HT-29 (cell line): ENCODE measurements around the gene ZNF521. TPM values are rescaled to one million over a fixed set of nuclear protein-coding genes. Genes with fewer than 3 reads are reported as not detected.

ENCODE experiments used
- DNase-seq: peaks from one replicate; pipeline ENCODE4 v3.0.0-alpha.2; 2015; ENCODE audit warnings: low spot score
- total RNA-seq: library from RNA; depleted of rRNA; stranded (reverse); fragments of >200 nt; shearing (Covaris generic); gene quantifications from 2 replicates; pipeline ENCODE4 v1.2.3, GENCODE V29; 2014

Gene ZNF521
- total RNA-seq, 1 experiment from 2014 or later = 0.08 TPM

GRCh38 chr18:25132786-25133496 lies 219.0 kb downstream of the ZNF521 start:
- DNase-seq = no peak

- DNase-seq = no peak
Measured at GRCh38 chr18:25126751-25127150, 225.2 kb downstream of the ZNF521 start.

- DNase-seq = no peak
Measured at GRCh38 chr18:25125680-25126079, 226.3 kb downstream of the ZNF521 start.

GRCh38 chr18:25123438-25124232 lies 228.3 kb downstream of the ZNF521 start:
- DNase-seq = no peak

DNA sequence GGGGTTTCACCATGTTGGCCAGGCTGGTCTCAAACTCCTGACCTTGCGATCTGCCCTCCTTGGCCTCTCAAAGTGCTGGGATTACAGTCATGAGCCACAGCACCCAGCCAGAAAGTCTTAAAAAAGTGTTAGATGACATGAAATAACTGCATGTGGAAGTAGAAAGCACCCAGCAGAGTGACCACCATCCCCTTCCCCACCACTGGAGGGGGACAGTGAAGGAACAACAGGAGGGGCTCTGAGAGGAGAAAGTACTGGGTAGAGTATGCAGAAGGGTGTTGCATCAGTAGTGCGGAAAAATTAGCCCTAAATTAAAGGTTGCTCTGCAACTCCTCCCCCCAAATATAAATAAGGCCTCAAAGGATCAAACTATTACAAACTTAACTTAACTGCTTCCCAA lies 230.5 kb downstream of the ZNF521 start:
- no peak for DNase-seq

GRCh38 chr18:25113566-25113965 lies 238.4 kb downstream of the ZNF521 start:
- DNase-seq = no peak

DNA sequence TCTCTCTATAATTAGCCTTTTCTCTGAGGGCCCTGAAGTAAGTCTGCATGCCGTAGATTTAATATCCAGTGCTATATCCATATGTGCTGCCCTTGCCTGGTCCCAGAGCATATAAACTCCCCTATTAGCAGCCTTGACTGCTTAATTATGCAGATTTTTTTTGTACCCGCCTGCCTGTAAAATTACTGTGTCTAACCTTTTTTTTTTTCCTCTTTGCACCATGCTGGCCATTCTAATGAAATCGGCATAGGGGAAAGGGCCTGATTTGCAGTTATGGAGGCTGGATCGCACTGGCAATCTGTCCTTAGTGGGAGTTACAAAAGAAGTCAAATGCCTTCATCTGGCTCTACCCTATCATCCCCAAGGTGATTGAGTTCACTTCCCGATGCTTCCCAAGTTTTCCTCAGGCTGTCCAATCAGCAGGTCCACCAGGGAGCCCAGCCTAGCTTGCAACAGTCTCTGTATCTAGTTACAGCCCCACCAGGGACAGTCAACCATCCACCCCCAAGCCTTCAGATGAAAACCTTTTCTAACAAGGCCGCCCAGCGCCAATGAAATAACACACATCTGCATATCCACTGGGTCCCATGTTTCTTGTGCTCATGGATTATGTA lies 239.0 kb downstream of the ZNF521 start:
- no peak for DNase-seq

DNA sequence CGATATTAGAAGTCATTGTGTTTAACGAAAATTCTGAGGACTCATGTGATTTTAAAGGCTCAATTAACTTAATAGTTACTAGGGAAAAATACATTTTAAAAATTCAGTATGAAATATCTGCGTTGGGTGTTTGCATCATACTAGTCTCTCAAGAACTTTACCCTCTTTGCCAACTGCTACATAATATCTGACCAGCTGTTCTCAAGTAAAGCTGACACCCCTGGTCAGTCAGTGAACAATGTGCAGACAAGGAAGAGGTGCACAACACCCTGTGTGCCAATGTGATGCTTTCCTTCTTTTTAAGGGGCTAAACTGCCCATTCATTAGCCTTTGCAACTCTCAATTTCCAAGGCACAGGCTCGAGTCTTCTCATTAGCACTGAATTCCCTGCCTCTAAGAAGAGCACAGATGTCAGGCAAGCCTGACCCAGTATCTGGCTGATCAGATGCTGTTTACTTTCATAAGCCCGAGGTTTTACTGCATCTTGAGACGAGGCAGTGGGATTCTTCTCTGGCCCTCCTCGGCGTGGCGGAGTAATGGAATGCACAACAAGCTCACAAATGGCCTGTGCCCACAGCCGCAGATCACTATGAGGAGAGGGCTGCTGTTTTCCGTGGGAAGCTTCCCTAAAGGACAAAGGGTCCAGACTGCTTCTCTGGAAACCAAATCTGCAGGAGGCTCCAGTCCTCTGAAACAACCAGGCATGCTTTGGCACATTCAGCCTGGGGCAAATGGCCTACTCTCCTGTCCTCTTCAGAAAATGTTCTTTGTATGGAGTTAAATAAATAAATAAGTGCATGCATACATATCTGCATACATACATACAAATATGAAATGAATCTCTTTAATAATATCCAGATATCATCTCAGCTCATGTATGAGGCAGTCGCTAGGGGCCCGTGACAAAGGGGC lies 240.3 kb downstream of the ZNF521 start:
- DNase-seq = no peak

DNA sequence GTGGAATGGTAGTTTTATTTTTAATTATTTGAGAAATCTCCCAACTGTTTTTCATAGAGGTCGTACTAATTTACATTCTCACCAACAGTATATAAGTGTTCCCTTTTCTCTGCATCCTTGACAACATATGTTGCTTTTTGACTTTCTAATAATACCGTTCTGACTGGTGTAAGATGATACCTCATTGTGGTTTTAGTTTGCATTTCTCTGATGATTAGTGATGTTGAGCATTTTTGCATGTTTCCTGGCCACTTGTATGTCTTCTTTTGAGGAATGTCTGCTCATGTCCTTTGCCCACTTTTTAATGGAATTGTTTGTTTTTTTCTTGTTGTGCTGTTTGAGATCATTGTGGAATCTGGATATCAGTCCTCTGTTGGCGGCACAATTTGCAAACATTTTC lies 242.5 kb downstream of the ZNF521 start:
- no peak for DNase-seq

DNA sequence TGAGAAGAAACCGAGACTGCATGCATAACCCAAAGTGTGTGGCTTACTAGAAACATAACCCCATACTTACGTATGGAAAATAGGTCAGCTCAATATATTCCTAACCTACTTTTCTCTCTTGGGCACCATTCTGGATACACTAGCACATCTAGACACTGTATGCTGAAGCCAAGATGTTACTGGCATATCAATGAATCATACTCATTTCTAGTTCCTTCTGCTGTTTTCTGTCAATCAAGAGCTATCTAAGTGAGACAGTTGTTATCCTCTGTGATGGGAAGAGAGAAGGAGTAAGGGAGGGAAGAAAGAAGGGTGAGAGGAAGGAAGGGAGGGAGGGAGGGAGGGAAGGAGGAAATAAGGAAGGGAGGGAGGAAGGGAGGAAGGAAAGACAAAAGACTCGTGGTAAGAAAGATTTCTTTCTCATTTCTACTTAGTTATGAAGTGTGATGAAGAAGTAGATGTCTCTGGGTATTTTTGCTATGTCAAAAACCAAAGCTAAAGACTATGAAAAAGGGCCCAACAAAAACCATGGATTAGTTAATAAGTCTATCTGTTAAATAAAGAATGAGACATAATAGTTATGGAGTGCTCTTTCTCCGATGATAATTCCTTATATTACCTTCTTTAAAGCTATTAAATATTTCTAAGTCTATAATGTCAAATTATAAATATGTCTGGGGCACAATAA lies 248.4 kb downstream of the ZNF521 start:
- no peak for DNase-seq

DNA sequence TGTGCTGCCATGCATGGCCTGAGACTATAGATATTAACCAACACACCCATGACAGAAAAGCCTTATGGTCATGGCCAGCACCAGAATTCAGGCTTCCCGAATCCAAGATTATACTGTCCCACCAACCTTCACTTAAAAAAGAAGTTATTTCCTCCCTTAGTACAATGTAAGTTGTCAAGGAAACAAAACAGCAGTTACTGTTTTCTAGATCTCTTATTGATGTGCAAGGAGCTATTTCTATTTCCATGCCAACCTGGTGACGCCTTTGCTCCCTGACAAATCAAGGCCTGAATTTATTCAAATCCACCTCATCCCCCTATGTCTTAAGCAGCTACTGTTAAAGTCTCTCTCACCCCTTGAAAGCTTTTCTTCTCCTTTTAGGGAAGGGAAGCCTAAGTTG lies 249.3 kb downstream of the ZNF521 start:
- DNase-seq = no peak

- DNase-seq = no peak
Measured at GRCh38 chr18:25100418-25100817, 251.5 kb downstream of the ZNF521 start.

DNA sequence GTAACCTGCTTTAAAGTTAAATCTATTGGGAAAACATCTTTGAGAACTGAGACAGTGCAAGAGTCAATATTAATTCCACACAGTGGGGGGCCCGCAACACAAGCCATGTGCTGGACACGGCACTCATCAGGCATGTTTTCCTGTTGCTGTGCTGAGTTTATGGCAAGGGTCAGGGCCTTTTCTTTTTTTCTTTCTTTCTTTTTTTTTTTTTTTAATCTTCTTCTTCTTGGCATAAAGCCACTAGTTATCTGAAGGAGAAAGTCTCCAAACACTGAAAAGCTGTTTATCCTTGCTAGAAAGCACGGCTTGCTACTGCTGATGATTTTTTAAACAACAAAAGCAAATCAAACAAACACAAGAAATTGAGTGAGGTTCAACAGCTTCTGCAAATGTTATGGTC lies 252.1 kb downstream of the ZNF521 start:
- DNase-seq = no peak

DNA sequence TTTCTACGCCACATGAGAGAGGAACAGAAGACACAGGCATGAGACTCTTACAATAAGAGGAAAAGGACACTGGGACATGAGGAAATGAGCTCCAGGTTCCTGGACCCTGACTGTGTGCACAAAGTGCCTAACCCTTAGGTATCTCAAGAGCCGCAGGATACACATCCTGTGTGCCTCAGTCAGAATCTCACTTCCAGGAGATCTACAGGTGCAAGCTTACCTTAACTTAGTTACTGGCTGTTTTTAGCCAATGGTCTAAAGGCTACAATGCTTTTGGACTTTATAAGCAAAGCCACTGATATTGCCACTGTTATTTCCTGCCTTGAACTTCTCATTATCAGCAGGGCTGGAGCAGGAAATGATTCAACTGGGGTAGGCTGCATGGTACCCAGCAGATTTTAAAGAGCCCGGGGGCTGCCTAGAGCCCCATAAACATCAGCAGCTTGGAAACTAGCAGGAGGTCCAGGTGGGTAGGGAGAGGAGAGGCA lies 254.4 kb downstream of the ZNF521 start:
- no peak for DNase-seq

GRCh38 chr18:25097057-25097456 lies 254.9 kb downstream of the ZNF521 start:
- DNase-seq = no peak

GRCh38 chr18:25093141-25093540 lies 258.8 kb downstream of the ZNF521 start:
- no peak for DNase-seq

- no peak for DNase-seq
Measured at GRCh38 chr18:25089470-25089869, 262.5 kb downstream of the ZNF521 start.

GRCh38 chr18:25086876-25087275 lies 265.1 kb downstream of the ZNF521 start:
- no peak for DNase-seq

- no peak for DNase-seq
Measured at GRCh38 chr18:25081001-25081400, 271.0 kb downstream of the ZNF521 start.

- DNase-seq = no peak
Measured at GRCh38 chr18:25080211-25080610, 271.8 kb downstream of the ZNF521 start.
